DMS79 treated with DMSO at 0.1 percent for 48 hours (cell line): ENCODE data around the gene CDC16.
"Not testable (repeated sequence)": the region's sequence is repeated elsewhere in the genome, so short reads cannot be mapped to it uniquely, and the experiment has no call there.

Experiments
- DNase-seq: peaks from one replicate; lab custom pipeline; 2025; lab: John Stamatoyannopoulos, UW

CDC16 gene

GRCh38 chr13:114264313-114264712 lies 29.6 kb downstream of the CDC16 start:
- DNase-seq: not testable (repeated sequence)

GRCh38 chr13:114264886-114265611 lies 30.4 kb downstream of the CDC16 start:
- DNase-seq: no peak

GRCh38 chr13:114266241-114266640 lies 31.5 kb downstream of the CDC16 start:
- no peak for DNase-seq

- DNase-seq: no peak
Measured at GRCh38 chr13:114268344-114269280, 33.9 kb downstream of the CDC16 start.

- DNase-seq: no peak
Measured at GRCh38 chr13:114269281-114269770, 34.6 kb downstream of the CDC16 start.

GRCh38 chr13:114272977-114273376 lies 38.3 kb downstream of the CDC16 start:
- DNase-seq: no peak

GRCh38 chr13:114275304-114275703 lies 40.6 kb downstream of the CDC16 start:
- DNase-seq: no peak

- DNase-seq: no peak
Measured at GRCh38 chr13:114279146-114279545, 44.4 kb downstream of the CDC16 start.

- DNase-seq: no peak
Measured at GRCh38 chr13:114279758-114280355, 45.2 kb downstream of the CDC16 start.

GRCh38 chr13:114281351-114282040 lies 46.8 kb downstream of the CDC16 start, which contains the start of gene UPF3A:
TSS of gene UPF3A (plus strand) at chr13:114281601. CDS start at chr13:114281640, 39 bp downstream.
- DNase-seq: peak; percentile 94

GRCh38 chr13:114282041-114282670 lies 47.5 kb downstream of the CDC16 start:
- DNase-seq: peak; percentile 94

GRCh38 chr13:114283576-114283975 lies 48.9 kb downstream of the CDC16 start:
- no peak for DNase-seq

- DNase-seq: no peak
Measured at GRCh38 chr13:114284680-114285079, 50.0 kb downstream of the CDC16 start.

GRCh38 chr13:114285166-114285808 lies 50.6 kb downstream of the CDC16 start:
- no peak for DNase-seq

GRCh38 chr13:114286808-114287207 lies 52.1 kb downstream of the CDC16 start:
- DNase-seq: no peak

- no peak for DNase-seq
Measured at GRCh38 chr13:114288157-114288591, 53.5 kb downstream of the CDC16 start.

- DNase-seq: no peak
Measured at GRCh38 chr13:114296448-114296847, 61.8 kb downstream of the CDC16 start.

- DNase-seq: no peak
Measured at GRCh38 chr13:114296902-114297301, 62.2 kb downstream of the CDC16 start.

GRCh38 chr13:114298866-114299265 lies 64.2 kb downstream of the CDC16 start:
- no peak for DNase-seq

GRCh38 chr13:114299604-114300305 lies 65.1 kb downstream of the CDC16 start:
- DNase-seq: no peak
